Panc1 (cell line): ENCODE measurements around the gene HNF4A. TPM values are rescaled to one million over a fixed set of nuclear protein-coding genes. Genes with fewer than 3 reads are reported as not detected.

Experiments used
- ATAC-seq: fragments of 200-7000 bp; cut with Tn5 transposase; 2 replicates; pipeline ENCODE4 v1.9.1; 2020; ENCODE audit warnings: mild to moderate bottlenecking, moderate library complexity
- BruUV-seq: library from RNA; stranded (reverse); fragments of 400-500 nt; replicated peaks from 2 replicates; lab custom pipeline; 2021; lab: Mats Ljungman, UMichigan
- CTCF ChIA-PET: fragments of 300-600 bp; sonication (Branson Sonifier 250); formaldehyde crosslinking; loops from one replicate; lab custom pipeline; 2022; ENCODE audit warnings: antibody characterized with exemption; lab: Charles Lee
- POLR2A ChIA-PET: fragments of 300-600 bp; sonication (Branson Sonifier 250); formaldehyde crosslinking; loops from one replicate; lab custom pipeline; 2022; ENCODE audit warnings: antibody characterized with exemption; lab: Charles Lee
- DNase-seq: peaks from one replicate; pipeline ENCODE4 v3.0.0-alpha.2; 2010; ENCODE audit warnings: low read depth, low spot score
- H3K27ac ChIP-seq: 2 replicates; pipeline ENCODE4 v1.5.1; 2011; ENCODE audit warnings: mild to moderate bottlenecking, low read length, inconsistent platforms
- H3K27me3 ChIP-seq: fragments of 200-500 bp; sonication (Bioruptor generic); 2 replicates; pipeline ENCODE4 v1.6.0; 2014; ENCODE audit warnings: low read length, inconsistent platforms; ENCODE audit not compliant: control insufficient read depth, insufficient read depth
- H3K36me3 ChIP-seq: fragments of 200-500 bp; sonication (Bioruptor generic); 2 replicates; pipeline ENCODE4 v1.5.1; 2014; ENCODE audit warnings: inconsistent platforms, mild to moderate bottlenecking, low read length, moderate library complexity; ENCODE audit not compliant: control insufficient read depth, insufficient read depth
- H3K4me1 ChIP-seq: 2 replicates; pipeline ENCODE4 v1.5.1; 2011; ENCODE audit warnings: inconsistent platforms, mild to moderate bottlenecking, low read length, moderate library complexity; ENCODE audit not compliant: control insufficient read depth, insufficient read depth
- H3K4me3 ChIP-seq, 2 experiments: 2 replicates each; pipeline ENCODE4 v1.5.1; 2011 to 2012; ENCODE audit warnings: low read depth in 2 of 2, low read length in 2 of 2, mild to moderate bottlenecking in 2 of 2, inconsistent platforms in 1 of 2, moderate library complexity in 1 of 2
- H3K9me3 ChIP-seq: fragments of 200-500 bp; sonication (Bioruptor generic); 2 replicates; pipeline ENCODE4 v1.5.1; 2014; ENCODE audit warnings: low read depth, mild to moderate bottlenecking, inconsistent platforms, low read length, moderate library complexity; ENCODE audit not compliant: control insufficient read depth, insufficient read depth
- CTCF ChIP-seq: fragments of 450-650 bp; IDR thresholded peaks from 2 replicates; pipeline ENCODE4 v1.5.1; 2017; ENCODE audit warnings: mild to moderate bottlenecking
- POLR2AphosphoS5 ChIP-seq: IDR thresholded peaks from 2 replicates; pipeline ENCODE4 v1.6.1; 2012; ENCODE audit warnings: mild to moderate bottlenecking, low read depth, low read length, moderate library complexity
- SIN3A ChIP-seq: IDR thresholded peaks from 2 replicates; pipeline ENCODE4 v1.6.1; 2012; ENCODE audit warnings: low read depth, mild to moderate bottlenecking, low read length, moderate library complexity, borderline replicate concordance; ENCODE audit not compliant: insufficient read depth
- TCF7L2 ChIP-seq: IDR thresholded peaks from 2 replicates; pipeline ENCODE4 v1.6.1; 2011; ENCODE audit warnings: mild to moderate bottlenecking, low read depth, low read length, inconsistent platforms
- in situ Hi-C: cut with HindIII; loops from 2 replicates; pipeline ENCODE4 v1.10.0; 2016; ENCODE audit warnings: low sequenced_read_pairs, low pct_unique_long_range_greater_than_20kb
- intact Hi-C: fragments of 100-400 bp; cut with micrococcal nuclease; formaldehyde crosslinking; loops from one replicate; pipeline ENCODE4 v1.10.0; 2022; ENCODE audit not compliant: unreplicated experiment
- total RNA-seq: library from RNA; stranded (reverse); gene quantifications from one replicate; pipeline ENCODE4 v1.2.1, GENCODE V29; 2021; ENCODE audit not compliant: unreplicated experiment
- TF ChIP-seq, protein P1 (sequence below), 2 experiments: IDR thresholded peaks; 2 replicates each; pipeline ENCODE4 v1.6.1; 2011 to 2012; ENCODE audit warnings: low read depth in 2 of 2, control low read depth in 1 of 2, low read length in 1 of 2, mild to moderate bottlenecking in 1 of 2, moderate library complexity in 1 of 2; ENCODE audit not compliant: insufficient read depth in 1 of 2

The HNF4A gene
- total RNA-seq, 1 experiment from 2014 or later, result 0.28 TPM

- no peak for DNase-seq
- no peaks in the 10 kb centered on the region for H3K9me3 ChIP-seq
- H3K27ac ChIP-seq, result no peak overlapping the region
- H3K36me3 ChIP-seq, result no peaks in the 10 kb centered on the region
- H3K4me3 ChIP-seq, result no peak overlapping the region
- no peaks in the 10 kb centered on the region for H3K27me3 ChIP-seq
- ATAC-seq, result no peak
- in situ Hi-C loops, result no loop called here
- BruUV-seq, result no TSS peak
- ChIA-PET POLR2A (no interaction called here), CTCF (no interaction called here)
- intact Hi-C loops, result no loop called here
- H3K4me1 ChIP-seq, result no peaks in the 10 kb centered on the region
- TF ChIP-seq CTCF, result no peak
- TF ChIP-seq POLR2AphosphoS5, result no peak
- TF ChIP-seq, protein P1, sequence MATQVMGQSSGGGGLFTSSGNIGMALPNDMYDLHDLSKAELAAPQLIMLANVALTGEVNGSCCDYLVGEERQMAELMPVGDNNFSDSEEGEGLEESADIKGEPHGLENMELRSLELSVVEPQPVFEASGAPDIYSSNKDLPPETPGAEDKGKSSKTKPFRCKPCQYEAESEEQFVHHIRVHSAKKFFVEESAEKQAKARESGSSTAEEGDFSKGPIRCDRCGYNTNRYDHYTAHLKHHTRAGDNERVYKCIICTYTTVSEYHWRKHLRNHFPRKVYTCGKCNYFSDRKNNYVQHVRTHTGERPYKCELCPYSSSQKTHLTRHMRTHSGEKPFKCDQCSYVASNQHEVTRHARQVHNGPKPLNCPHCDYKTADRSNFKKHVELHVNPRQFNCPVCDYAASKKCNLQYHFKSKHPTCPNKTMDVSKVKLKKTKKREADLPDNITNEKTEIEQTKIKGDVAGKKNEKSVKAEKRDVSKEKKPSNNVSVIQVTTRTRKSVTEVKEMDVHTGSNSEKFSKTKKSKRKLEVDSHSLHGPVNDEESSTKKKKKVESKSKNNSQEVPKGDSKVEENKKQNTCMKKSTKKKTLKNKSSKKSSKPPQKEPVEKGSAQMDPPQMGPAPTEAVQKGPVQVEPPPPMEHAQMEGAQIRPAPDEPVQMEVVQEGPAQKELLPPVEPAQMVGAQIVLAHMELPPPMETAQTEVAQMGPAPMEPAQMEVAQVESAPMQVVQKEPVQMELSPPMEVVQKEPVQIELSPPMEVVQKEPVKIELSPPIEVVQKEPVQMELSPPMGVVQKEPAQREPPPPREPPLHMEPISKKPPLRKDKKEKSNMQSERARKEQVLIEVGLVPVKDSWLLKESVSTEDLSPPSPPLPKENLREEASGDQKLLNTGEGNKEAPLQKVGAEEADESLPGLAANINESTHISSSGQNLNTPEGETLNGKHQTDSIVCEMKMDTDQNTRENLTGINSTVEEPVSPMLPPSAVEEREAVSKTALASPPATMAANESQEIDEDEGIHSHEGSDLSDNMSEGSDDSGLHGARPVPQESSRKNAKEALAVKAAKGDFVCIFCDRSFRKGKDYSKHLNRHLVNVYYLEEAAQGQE (IDR thresholded peaks at IDR 0.05; ENCODE audit: insufficient read depth in 1 of 2, low read depth in 2 of 2, low read length in 1 of 2), result no peak
- TF ChIP-seq SIN3A, result no peak
- no peak for TF ChIP-seq TCF7L2
Observed at GRCh38 chr20:44405257-44405656, 49.8 kb downstream of the HNF4A start.

DNA sequence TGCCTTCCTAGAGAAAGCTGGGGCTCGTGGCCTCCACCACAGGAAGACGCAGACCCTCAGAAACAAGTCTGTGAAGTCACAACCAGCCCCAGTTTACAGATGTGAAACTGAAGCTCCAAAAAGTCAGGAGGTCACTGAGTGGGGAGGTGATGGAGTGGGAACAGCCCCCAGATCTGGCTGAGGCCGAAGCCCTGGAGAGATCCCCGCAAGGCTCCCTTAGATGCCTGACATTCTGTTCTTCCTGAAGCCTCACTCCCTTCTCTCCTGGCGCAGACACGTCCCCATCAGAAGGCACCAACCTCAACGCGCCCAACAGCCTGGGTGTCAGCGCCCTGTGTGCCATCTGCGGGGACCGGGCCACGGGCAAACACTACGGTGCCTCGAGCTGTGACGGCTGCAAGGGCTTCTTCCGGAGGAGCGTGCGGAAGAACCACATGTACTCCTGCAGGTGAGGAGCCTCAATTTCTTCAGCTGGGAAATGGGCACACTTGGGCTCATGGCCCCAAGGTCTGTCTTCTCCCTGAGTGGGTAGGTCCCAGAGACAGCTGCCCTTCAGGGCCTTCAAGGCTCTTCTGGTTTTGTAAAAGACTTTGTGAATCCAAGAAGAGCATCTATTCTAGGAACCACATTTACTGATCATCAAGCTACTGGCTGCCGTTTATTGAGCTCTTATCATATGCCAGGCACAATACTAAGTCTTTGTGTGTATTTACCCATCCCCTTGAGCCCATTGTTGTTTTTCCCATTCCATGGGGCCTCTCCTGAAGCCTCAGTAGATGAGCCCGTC, 50.5 kb downstream of the HNF4A start:
- no peak overlapping the region for H3K4me3 ChIP-seq
- no peaks in the 10 kb centered on the region for H3K4me1 ChIP-seq
- POLR2A ChIA-PET, result no interaction called here
- H3K9me3 ChIP-seq, result no peaks in the 10 kb centered on the region
- intact Hi-C loops (no loop called here), in situ Hi-C loops (no loop called here)
- CTCF ChIA-PET, result no interaction called here
- H3K36me3 ChIP-seq, result no peaks in the 10 kb centered on the region
- no TSS peak for BruUV-seq
- TF ChIP-seq TCF7L2 (no peak), POLR2AphosphoS5 (no peak), SIN3A (no peak), CTCF (no peak)
- TF ChIP-seq, protein P1 (IDR thresholded peaks at IDR 0.05; ENCODE audit: insufficient read depth in 1 of 2, low read depth in 2 of 2, low read length in 1 of 2), result no peak
- no peak for DNase-seq
- no peaks in the 10 kb centered on the region for H3K27me3 ChIP-seq
- no peak for ATAC-seq
- H3K27ac ChIP-seq, result no peak overlapping the region
